Choroid plexus epithelial cell (primary cell): Measurements from ENCODE around the gene EHF.

Source experiments
- DNase-seq: peaks from one replicate; pipeline ENCODE4 v3.0.0-alpha.2; 2010; ENCODE audit warnings: low read depth
- H3K4me3 ChIP-seq: 2 replicates; pipeline ENCODE4 v1.5.1; 2011; ENCODE audit warnings: low read depth, mild to moderate bottlenecking, control low read depth, low read length, moderate library complexity
- CTCF ChIP-seq: conservative IDR thresholded peaks from 2 replicates; pipeline ENCODE4 v1.5.1; 2011; ENCODE audit warnings: low read depth, mild to moderate bottlenecking, control low read depth, inconsistent platforms, low read length, moderate library complexity

Gene EHF

GRCh38 chr11:34616086-34616485 is 4.8 kb upstream of the EHF start:
- DNase-seq, result no peak
- TF ChIP-seq CTCF, result no peak
- H3K4me3 ChIP-seq, result no peak overlapping the region

GRCh38 chr11:34616830-34617504 is 3.9 kb upstream of the EHF start:
- no peak for TF ChIP-seq CTCF
- no peak overlapping the region for H3K4me3 ChIP-seq
- no peak for DNase-seq

GRCh38 chr11:34618406-34618805 is 2.5 kb upstream of the EHF start:
- TF ChIP-seq CTCF, result no peak
- no peak overlapping the region for H3K4me3 ChIP-seq
- DNase-seq, result no peak

- DNase-seq, result no peak
- H3K4me3 ChIP-seq, result no peak overlapping the region
- TF ChIP-seq CTCF, result no peak
These were observed 1.8 kb upstream of the EHF start for GRCh38 chr11:34619062-34619516.

GRCh38 chr11:34620202-34620601 is 691 bp upstream of the EHF start:
- no peak for DNase-seq
- H3K4me3 ChIP-seq, result no peak overlapping the region

GRCh38 chr11:34621876-34622275 is 983 bp downstream of the EHF start:
- TF ChIP-seq CTCF, result no peak
- H3K4me3 ChIP-seq, result no peak overlapping the region
- no peak for DNase-seq

More at GRCh38 chr11:34620202-34620601, 691 bp upstream of the EHF start:
- no peak for TF ChIP-seq CTCF

- no peak overlapping the region for H3K4me3 ChIP-seq
- DNase-seq, result no peak
- TF ChIP-seq CTCF, result no peak
These were observed 2.6 kb downstream of the EHF start for GRCh38 chr11:34623463-34623862.
